ENCODE measurements around the gene NAA80. TPM values are rescaled to one million over a fixed set of nuclear protein-coding genes. Genes with fewer than 3 reads are reported as not detected.

The NAA80 gene
- total and polyA plus RNA-seq, 10 of the 15 experiments (the other 5 are each of a cell fraction or from before 2014, with no cell fraction given) = 0.48 to 12.7 (median 6.7) TPM

- TF ChIP-seq WRNIP1 (IDR thresholded peaks at IDR 0.05; ENCODE audit: borderline replicate concordance, low read depth, low read length) (no peak), SUZ12 (IDR thresholded peaks at IDR 0.05; ENCODE audit: unreplicated experiment) (no peak), POLR2AphosphoS2 (IDR thresholded peaks at IDR 0.05; ENCODE audit: low read depth, low read length) (no peak), IRF3 (IDR thresholded peaks at IDR 0.05) (no peak), ELK1 (IDR thresholded peaks at IDR 0.05; ENCODE audit: low read depth, low read length) (no peak), POLR2AphosphoS5 (IDR thresholded peaks at IDR 0.05; ENCODE audit: low read length) (no peak), POU2F2 (IDR thresholded peaks at IDR 0.05; ENCODE audit: borderline replicate concordance, low read depth, low read length) (no peak)
- Histone ChIP-seq H3K36me3 (ENCODE audit: control insufficient read depth in 2 of 2, insufficient read depth in 2 of 2, low read length in 1 of 2) (peaks cover 0 to 2% of the 10 kb centered on the region in 2 experiments; a peak in 1 of 4 replicates), H3K4me1 (ENCODE audit: control insufficient read depth, insufficient read depth, low read length) (peaks cover 22% of the 10 kb centered on the region), H3K9ac (ENCODE audit: control insufficient read depth, insufficient read depth, low read length) (no peak overlapping the region), H3K4me2 (ENCODE audit: control insufficient read depth, insufficient read depth) (no peak overlapping the region), H3K79me2 (ENCODE audit: control insufficient read depth, insufficient read depth, low read length) (peaks cover 5% of the 10 kb centered on the region), H3K27me3 (replicated peaks in 1 of 2; ENCODE audit: control insufficient read depth in 2 of 2, insufficient read depth in 2 of 2, low read length in 1 of 2) (no peaks in the 10 kb centered on the region), H3K4me3 (no peak overlapping the region), H4K20me1 (ENCODE audit: control insufficient read depth, insufficient read depth) (no peaks in the 10 kb centered on the region), H3K9me3 (replicated peaks; ENCODE audit: control insufficient read depth, insufficient read depth, low read length) (no peaks in the 10 kb centered on the region), H2AFZ (ENCODE audit: control insufficient read depth, low read depth, low read length) (no peak overlapping the region), H3K27ac (ENCODE audit: control insufficient read depth, insufficient read depth) (no peak overlapping the region)
- in situ Hi-C loops (cut with MboI) (no loop called here), intact Hi-C loops (cut with micrococcal nuclease; ENCODE audit: unreplicated experiment) (no loop called here)
- ATAC-seq (no peak), FAIRE-seq (no peak), DNase-seq (ENCODE audit: low read depth, low spot score) (no peak)
- ChIA-PET SMC1A (ENCODE audit: uncharacterized antibody, unreplicated experiment) (interaction anchor here (0.7 to 1.3 kb wide), 3 partner anchors 18 to 44 kb away, joined by 3 to 4 read pairs (median 3); no protein-coding TSS in a partner anchor), POLR2A (interaction anchor here (0.6 to 1.6 kb wide), 3 partner anchors 18 to 322 kb away, joined by 3 to 7 read pairs (median 4); partner anchors contain the start of genes HYAL3 and NAA80), CTCF (interaction anchor here (0.5 to 1.5 kb wide), 2 partner anchors 11 to 70 kb away, joined by 3 to 4 read pairs; partner anchors contain the start of gene TUSC2), RAD21 (ENCODE audit: unreplicated experiment) (interaction anchor here (0.9 kb wide), 1 partner anchor 18 kb away, joined by 3 read pairs; the partner anchor contains the start of genes HYAL3 and NAA80)
- no TSS peak for BruUV-seq (replicated peaks)
- 58% methylated on average over 6 of the region's 6 CpGs for WGBS (ENCODE audit: insufficient coverage, insufficient replicate concordance, low lambda C conversion rate, missing lambda C conversion rate)
Observed at GRCh38 chr3:50317300-50317699, 18.1 kb upstream of the NAA80 start.

All from GM12878 (cell line).